ENCODE measurements around the gene EDC3. TPM values are rescaled to one million over a fixed set of nuclear protein-coding genes. Genes with fewer than 3 reads are reported as not detected.
"Not testable (repeated sequence)": the region's sequence is repeated elsewhere in the genome, so short reads cannot be mapped to it uniquely, and the experiment has no call there.

EDC3 gene
- total and polyA plus RNA-seq, 2 of the 4 experiments (the other 2 are of a cell fraction), result 16.8 to 38.0 TPM

- H3K4me1 ChIP-seq (ENCODE audit: control insufficient read depth, insufficient read depth, low read length), result no peaks in the 10 kb centered on the region
- no peak for DNase-seq
Observed at GRCh38 chr15:74630284-74631086, 65.3 kb downstream of the EDC3 start.

GRCh38 chr15:74629696-74630095 is 66.1 kb downstream of the EDC3 start:
- dilution Hi-C loops (cut with HindIII; ENCODE audit: low sequenced_read_pairs, unreplicated experiment); H4K5ac ChIP-seq (ENCODE audit: low read depth, low read length); BruUV-seq (replicated peaks); H4K91ac ChIP-seq (ENCODE audit: insufficient read depth, low read depth, low read length); H4K8ac ChIP-seq (ENCODE audit: low read depth in 2 of 2, low read length in 2 of 2); H3K9me3 ChIP-seq (ENCODE audit: control insufficient read depth, insufficient read depth, low read length); H3K56ac ChIP-seq (ENCODE audit: extremely low read depth, insufficient read depth, low read length); H3K27me3 ChIP-seq (ENCODE audit: control insufficient read depth, insufficient read depth, low read length); H3K27ac ChIP-seq (ENCODE audit: insufficient read depth, low read length); H3K4me1 ChIP-seq (ENCODE audit: control insufficient read depth, insufficient read depth, low read length); H3K9ac ChIP-seq (ENCODE audit: low read depth, low read length); H3K9me1 ChIP-seq (ENCODE audit: insufficient read depth, low read length); H3K14ac ChIP-seq (replicated peaks; ENCODE audit: low read depth, low read length); H2BK20ac ChIP-seq (ENCODE audit: low read depth, low read length); H2BK15ac ChIP-seq (ENCODE audit: low read depth, low read length); H2BK5ac ChIP-seq (ENCODE audit: low read depth, low read length, poor library complexity, severe bottlenecking); H2AFZ ChIP-seq (replicated peaks; ENCODE audit: low read length, poor library complexity); CTCF ChIA-PET; H2AK9ac ChIP-seq (replicated peaks; ENCODE audit: low read depth, low read length, poor library complexity); H3K23ac ChIP-seq (ENCODE audit: low read depth, low read length); H2BK120ac ChIP-seq (ENCODE audit: low read depth, low read length); POLR2A ChIA-PET (ENCODE audit: unreplicated experiment); H3K4me3 ChIP-seq (ENCODE audit: insufficient read depth, low read depth, low read length); ATAC-seq (ENCODE audit: low read depth); H3K4ac ChIP-seq (ENCODE audit: low read depth, low read length); intact Hi-C loops (cut with micrococcal nuclease); H2AK5ac ChIP-seq (ENCODE audit: low read depth, low read length); DNase-seq; H3K18ac ChIP-seq (ENCODE audit: low read depth, low read length); in situ Hi-C loops (cut with MboI; ENCODE audit: low sequenced_read_pairs); H3K4me2 ChIP-seq (ENCODE audit: low read depth, low read length): not testable (repeated sequence)
- Histone ChIP-seq H4K20me1 (ENCODE audit: insufficient read depth, low read length) (peaks cover 55% of the 10 kb centered on the region), H3K36me3 (ENCODE audit: control insufficient read depth, insufficient read depth, low read length) (peaks cover 84% of the 10 kb centered on the region), H3K79me1 (ENCODE audit: low read depth in 1 of 2, low read length in 2 of 2) (peaks cover 0 to 24% of the 10 kb centered on the region in 2 experiments; a peak in 2 of 4 replicates)
- WGBS, 2 experiments (ENCODE audit: extremely low coverage in 2 of 2, insufficient read length in 1 of 2), result no CpG with 5 or more reads among the region's 10 CpGs

More at GRCh38 chr15:74630284-74631086, 65.3 kb downstream of the EDC3 start:
- no peak overlapping the region for H2BK120ac ChIP-seq (ENCODE audit: low read depth, low read length)
- no peak overlapping the region for H3K18ac ChIP-seq (ENCODE audit: low read depth, low read length)
- H3K9ac ChIP-seq (ENCODE audit: low read depth, low read length), result no peak overlapping the region
- H2AFZ ChIP-seq (replicated peaks; ENCODE audit: low read length, poor library complexity), result no peak overlapping the region
- BruUV-seq (replicated peaks), result TSS peak; percentile 42
- no peak for TF ChIP-seq CTCF (conservative IDR thresholded peaks at IDR 0.05; ENCODE audit: low read depth, low read length)
- H3K79me1 ChIP-seq (ENCODE audit: low read depth in 1 of 2, low read length in 2 of 2), result peaks cover 0 to 25% of the 10 kb centered on the region in 2 experiments; a peak in 3 of 4 replicates
- H3K27ac ChIP-seq (ENCODE audit: insufficient read depth, low read length), result no peak overlapping the region
- no peak overlapping the region for H3K23ac ChIP-seq (ENCODE audit: low read depth, low read length)
- peaks cover 80% of the 10 kb centered on the region for H3K36me3 ChIP-seq (ENCODE audit: control insufficient read depth, insufficient read depth, low read length)
- no peak overlapping the region for H3K4me3 ChIP-seq (ENCODE audit: insufficient read depth, low read depth, low read length)
- H4K20me1 ChIP-seq (ENCODE audit: insufficient read depth, low read length), result peaks cover 55% of the 10 kb centered on the region
- no peak overlapping the region for H2AK5ac ChIP-seq (ENCODE audit: low read depth, low read length)
- H4K5ac ChIP-seq (ENCODE audit: low read depth, low read length), result no peak overlapping the region
- H3K4ac ChIP-seq (ENCODE audit: low read depth, low read length), result no peak overlapping the region
- ChIA-PET CTCF (interaction anchor here (0.8 to 1.5 kb wide), 2 partner anchors 9 to 138 kb away, joined by 3 read pairs; no protein-coding TSS in a partner anchor), POLR2A (ENCODE audit: unreplicated experiment) (no interaction called here)
- in situ Hi-C loops (cut with MboI; ENCODE audit: low sequenced_read_pairs), result no loop called here
- ATAC-seq (ENCODE audit: low read depth), result no peak
- no peak overlapping the region for H3K4me2 ChIP-seq (ENCODE audit: low read depth, low read length)
- H4K91ac ChIP-seq (ENCODE audit: insufficient read depth, low read depth, low read length), result no peak overlapping the region
- no peaks in the 10 kb centered on the region for H3K9me3 ChIP-seq (ENCODE audit: control insufficient read depth, insufficient read depth, low read length)
- H2BK5ac ChIP-seq (ENCODE audit: low read depth, low read length, poor library complexity, severe bottlenecking), result no peak overlapping the region
- no CpG with 5 or more reads among the region's 6 CpGs for WGBS, 2 experiments (ENCODE audit: extremely low coverage in 2 of 2, insufficient read length in 1 of 2)
- no peak overlapping the region for H2BK15ac ChIP-seq (ENCODE audit: low read depth, low read length)
- no peak overlapping the region for H4K8ac ChIP-seq (ENCODE audit: low read depth in 2 of 2, low read length in 2 of 2)
- dilution Hi-C loops (cut with HindIII; ENCODE audit: low sequenced_read_pairs, unreplicated experiment), result no loop called here
- no peak overlapping the region for H3K14ac ChIP-seq (replicated peaks; ENCODE audit: low read depth, low read length)
- intact Hi-C loops (cut with micrococcal nuclease), result no loop called here
- no peaks in the 10 kb centered on the region for H3K27me3 ChIP-seq (ENCODE audit: control insufficient read depth, insufficient read depth, low read length)
- no peak overlapping the region for H2AK9ac ChIP-seq (replicated peaks; ENCODE audit: low read depth, low read length, poor library complexity)
- H3K56ac ChIP-seq (ENCODE audit: extremely low read depth, insufficient read depth, low read length), result no peak overlapping the region
- H2BK20ac ChIP-seq (ENCODE audit: low read depth, low read length), result no peak overlapping the region
- H3K9me1 ChIP-seq (ENCODE audit: insufficient read depth, low read length), result no peaks in the 10 kb centered on the region

Measured in IMR-90 (cell line).